Mesothelial cell of epicardium (in vitro differentiated cells): ENCODE data around the gene ADAM22. TPM values are rescaled to one million over a fixed set of nuclear protein-coding genes. Genes with fewer than 3 reads are reported as not detected.
"Not testable (repeated sequence)": the region's sequence is repeated elsewhere in the genome, so short reads cannot be mapped to it uniquely, and the experiment has no call there.

Experiments used
- DNase-seq, 2 experiments: peaks; one replicate each; pipeline ENCODE4 v3.0.0; 2021; ENCODE audit warnings: low spot score in 2 of 2; ENCODE audit not compliant: unreplicated experiment in 2 of 2
- H3K27ac Mint-ChIP-seq: 2 replicates; pipeline ENCODE4 v1.8.0; 2021; ENCODE audit warnings: mixed read lengths
- H3K27me3 Mint-ChIP-seq: 2 replicates; pipeline ENCODE4 v1.8.0; 2021; ENCODE audit warnings: low read depth, mixed read lengths
- H3K36me3 Mint-ChIP-seq: 2 replicates; pipeline ENCODE4 v1.8.0; 2021; ENCODE audit warnings: mixed read lengths
- H3K4me1 Mint-ChIP-seq: 2 replicates; pipeline ENCODE4 v1.8.0; 2021; ENCODE audit warnings: mixed read lengths
- H3K4me3 Mint-ChIP-seq: 2 replicates; pipeline ENCODE4 v1.8.0; 2021; ENCODE audit warnings: mild to moderate bottlenecking, moderate library complexity, mixed read lengths
- H3K9me3 Mint-ChIP-seq: 2 replicates; pipeline ENCODE4 v1.8.0; 2021; ENCODE audit warnings: mixed read lengths
- CTCF ChIP-seq: fragments of 200-600 bp; sonication (generic); IDR thresholded peaks from one replicate; pipeline ENCODE4 v1.5.0; 2021; ENCODE audit warnings: antibody characterized with exemption; ENCODE audit not compliant: unreplicated experiment
- total RNA-seq: library from RNA; stranded (reverse); gene quantifications from 3 replicates; pipeline ENCODE4 v1.2.1, GENCODE V29; 2021

The ADAM22 gene
- total RNA-seq, 1 donor from 2014 or later, result 6.3 TPM

- Mint-ChIP-seq H3K4me1 (no peaks in the 10 kb centered on the region), H3K4me3 (no peak overlapping the region), H3K36me3 (no peaks in the 10 kb centered on the region), H3K27me3 (no peaks in the 10 kb centered on the region), H3K27ac (no peak overlapping the region), H3K9me3 (no peaks in the 10 kb centered on the region)
- DNase-seq, result no peak
- no peak for TF ChIP-seq CTCF
Measured at GRCh38 chr7:88151119-88151790, 217.2 kb downstream of the ADAM22 start.

GRCh38 chr7:88153378-88153777 is 219.3 kb downstream of the ADAM22 start:
- peaks cover 13% of the 10 kb centered on the region for H3K9me3 Mint-ChIP-seq
- no peaks in the 10 kb centered on the region for H3K27me3 Mint-ChIP-seq
- peaks cover 3% of the 10 kb centered on the region for H3K36me3 Mint-ChIP-seq
- H3K4me1 Mint-ChIP-seq, result no peaks in the 10 kb centered on the region
- no peak for DNase-seq
- no peak overlapping the region for H3K27ac Mint-ChIP-seq
- H3K4me3 Mint-ChIP-seq, result no peak overlapping the region
- TF ChIP-seq CTCF, result no peak

- no peak for TF ChIP-seq CTCF
Measured at GRCh38 chr7:88155756-88156155, 221.7 kb downstream of the ADAM22 start.

GRCh38 chr7:88156356-88156755 is 222.3 kb downstream of the ADAM22 start:
- Mint-ChIP-seq H3K36me3 (peaks cover 10% of the 10 kb centered on the region), H3K4me3 (no peak overlapping the region), H3K27me3 (no peaks in the 10 kb centered on the region), H3K4me1 (no peaks in the 10 kb centered on the region), H3K9me3 (peaks cover 37% of the 10 kb centered on the region), H3K27ac (no peak overlapping the region)
- TF ChIP-seq CTCF, result no peak
- DNase-seq, result no peak

More at GRCh38 chr7:88155756-88156155, 221.7 kb downstream of the ADAM22 start:
- Mint-ChIP-seq H3K4me1 (no peaks in the 10 kb centered on the region), H3K4me3 (no peak overlapping the region), H3K36me3 (peaks cover 10% of the 10 kb centered on the region), H3K27ac (no peak overlapping the region), H3K27me3 (no peaks in the 10 kb centered on the region), H3K9me3 (peaks cover 33% of the 10 kb centered on the region)
- DNase-seq, result no peak

GRCh38 chr7:88159741-88160140 is 225.7 kb downstream of the ADAM22 start:
- peaks cover 41% of the 10 kb centered on the region for H3K9me3 Mint-ChIP-seq
- DNase-seq, H3K36me3 Mint-ChIP-seq, H3K4me3 Mint-ChIP-seq, H3K27ac Mint-ChIP-seq, H3K4me1 Mint-ChIP-seq, H3K27me3 Mint-ChIP-seq: not testable (repeated sequence)

DNA sequence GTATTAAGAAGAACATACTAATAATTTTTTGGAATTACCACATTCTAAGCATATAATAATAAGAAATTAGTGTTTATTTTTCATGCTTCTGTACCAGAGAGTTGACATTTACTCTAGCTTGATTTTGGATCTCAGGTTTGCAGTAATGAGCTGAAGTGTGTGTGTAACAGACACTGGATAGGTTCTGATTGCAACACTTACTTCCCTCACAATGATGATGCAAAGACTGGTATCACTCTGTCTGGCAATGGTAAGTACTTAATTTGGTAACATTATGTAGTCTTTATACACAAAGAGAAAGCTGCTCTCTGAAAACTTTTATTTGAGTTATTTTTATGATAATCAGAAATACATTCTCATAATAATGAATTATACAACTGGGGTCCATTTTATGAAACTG is 231.6 kb downstream of the ADAM22 start:
- H3K27ac Mint-ChIP-seq, result no peak overlapping the region
- peaks cover 7% of the 10 kb centered on the region for H3K9me3 Mint-ChIP-seq
- no peak for TF ChIP-seq CTCF
- no peaks in the 10 kb centered on the region for H3K4me1 Mint-ChIP-seq
- H3K4me3 Mint-ChIP-seq, result no peak overlapping the region
- no peaks in the 10 kb centered on the region for H3K27me3 Mint-ChIP-seq
- DNase-seq, result no peak
- H3K36me3 Mint-ChIP-seq, result no peaks in the 10 kb centered on the region
